GM21447 (cell line): ENCODE data around the gene APOBEC3F.

Experiments used
- ATAC-seq: cut with Tn5 transposase; IDR thresholded peaks from one replicate; pipeline ENCODE4 v1.9.1; 2021; ENCODE audit not compliant: unreplicated experiment

APOBEC3F gene

DNA sequence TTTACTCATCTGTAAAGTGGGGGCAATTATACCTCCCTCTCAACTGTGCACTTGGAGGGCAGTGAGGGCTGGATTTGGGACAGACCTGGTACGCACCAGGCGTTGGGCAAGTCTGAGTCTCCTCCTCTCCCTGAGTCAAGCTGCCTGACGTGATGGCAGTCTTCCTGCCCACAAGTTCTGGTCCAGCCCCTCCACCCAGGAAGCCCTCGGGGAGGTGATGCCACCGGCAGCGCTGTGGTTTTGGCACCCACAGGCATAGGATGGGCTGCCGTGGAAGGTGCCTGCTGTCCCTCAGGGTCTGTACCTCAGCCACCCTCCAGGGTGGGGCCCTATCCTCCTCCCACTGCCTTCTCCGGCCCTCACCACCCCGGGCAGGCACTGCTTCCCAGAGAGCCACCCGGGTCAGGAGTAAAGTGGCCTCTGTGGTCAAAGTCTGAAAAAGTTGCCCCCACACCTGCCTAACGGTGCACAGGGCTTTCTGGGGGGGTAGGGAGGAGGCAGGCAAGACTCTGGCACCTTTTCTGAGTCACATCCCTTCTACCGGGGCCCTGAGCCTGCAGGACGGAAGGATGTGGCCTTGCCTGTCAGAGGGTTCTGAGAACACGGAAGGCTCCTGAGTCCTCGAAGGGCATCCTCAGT is 49.9 kb downstream of the APOBEC3F start:
- no peak for ATAC-seq

DNA sequence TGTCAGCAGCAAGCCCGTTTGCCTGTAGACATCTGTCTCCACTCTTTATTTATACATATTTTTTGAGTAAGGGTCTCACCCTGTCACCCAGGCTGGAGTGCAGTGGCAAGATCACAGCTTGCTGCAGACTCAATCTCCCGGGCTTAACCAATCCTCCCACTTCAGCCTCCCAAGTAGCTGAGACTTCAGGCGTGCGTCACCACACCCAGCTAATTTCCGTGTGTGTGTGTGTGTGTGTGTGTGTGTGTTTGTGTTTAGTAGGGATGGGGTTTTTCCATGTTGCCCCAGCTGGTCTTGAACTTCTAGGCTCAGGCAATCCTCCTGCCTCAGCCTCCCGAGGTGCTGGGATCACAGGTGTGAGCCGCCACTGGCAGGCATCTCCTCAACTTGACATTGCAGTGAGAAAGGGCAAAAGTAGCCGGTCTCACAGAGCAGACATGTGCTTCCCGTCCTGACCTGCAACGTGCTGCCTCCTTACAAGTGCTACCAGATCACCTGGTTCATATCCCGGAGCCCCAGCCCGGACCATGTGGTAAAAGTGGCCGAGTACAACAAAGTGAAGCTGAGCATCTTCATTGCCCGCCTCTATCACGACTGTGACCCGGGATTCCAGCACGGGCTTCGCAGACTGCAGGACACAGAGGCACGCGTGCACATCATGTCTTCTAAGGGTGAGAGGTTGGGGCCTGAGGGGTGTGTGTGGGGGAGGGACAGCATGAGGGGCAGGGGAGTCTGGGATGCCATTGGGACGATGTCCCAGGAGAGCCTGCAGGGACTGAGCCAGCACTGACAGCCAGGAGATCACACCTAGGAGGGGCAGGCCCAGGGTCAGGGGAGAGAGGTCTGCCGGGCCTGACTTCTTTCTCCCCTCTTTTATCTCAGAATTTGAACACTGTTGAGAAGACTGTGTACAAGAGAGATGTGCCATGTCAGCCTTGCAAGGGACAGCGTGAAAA is 50.7 kb downstream of the APOBEC3F start:
- ATAC-seq: no peak

DNA sequence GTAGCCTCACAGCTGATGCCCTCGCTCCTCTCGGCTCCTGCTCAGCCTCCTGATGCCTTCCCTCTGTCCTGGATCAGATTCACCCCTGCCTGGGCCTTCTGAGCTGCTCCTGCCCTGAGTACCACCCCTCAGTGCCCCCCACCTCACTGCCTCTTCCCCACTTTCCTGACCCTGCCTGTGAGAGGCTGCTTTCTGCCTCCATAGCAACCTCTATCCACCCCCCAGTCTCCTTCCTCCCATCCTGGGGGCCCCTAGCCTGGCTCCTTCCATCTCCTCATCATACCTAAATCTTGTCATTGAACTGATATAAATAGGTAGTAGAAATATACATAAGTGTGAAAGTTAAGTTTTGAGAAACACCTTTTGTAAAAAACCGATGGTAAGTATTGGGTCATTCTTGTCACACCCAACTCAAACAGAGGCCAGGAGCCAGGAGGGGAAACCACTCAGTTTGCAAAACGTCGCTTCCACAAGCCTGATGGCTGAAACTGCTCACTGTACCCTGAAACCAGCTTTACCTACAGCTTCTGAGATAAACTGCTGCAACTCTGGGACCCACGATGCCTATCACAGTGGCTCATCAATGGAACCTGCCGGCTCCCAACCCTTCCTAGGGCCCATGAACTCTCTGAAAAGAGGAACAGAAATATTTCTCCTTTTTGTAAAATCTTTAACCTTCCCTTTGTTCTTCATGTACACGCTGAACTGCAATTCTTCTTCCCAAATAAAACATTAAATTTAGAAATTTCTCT is 51.6 kb downstream of the APOBEC3F start:
- ATAC-seq: no peak

- no peak for ATAC-seq
These were observed 54.2 kb downstream of the APOBEC3F start for GRCh38 chr22:39094717-39095389.

- ATAC-seq: no peak
These were observed 55.3 kb downstream of the APOBEC3F start for GRCh38 chr22:39095971-39096370.

DNA sequence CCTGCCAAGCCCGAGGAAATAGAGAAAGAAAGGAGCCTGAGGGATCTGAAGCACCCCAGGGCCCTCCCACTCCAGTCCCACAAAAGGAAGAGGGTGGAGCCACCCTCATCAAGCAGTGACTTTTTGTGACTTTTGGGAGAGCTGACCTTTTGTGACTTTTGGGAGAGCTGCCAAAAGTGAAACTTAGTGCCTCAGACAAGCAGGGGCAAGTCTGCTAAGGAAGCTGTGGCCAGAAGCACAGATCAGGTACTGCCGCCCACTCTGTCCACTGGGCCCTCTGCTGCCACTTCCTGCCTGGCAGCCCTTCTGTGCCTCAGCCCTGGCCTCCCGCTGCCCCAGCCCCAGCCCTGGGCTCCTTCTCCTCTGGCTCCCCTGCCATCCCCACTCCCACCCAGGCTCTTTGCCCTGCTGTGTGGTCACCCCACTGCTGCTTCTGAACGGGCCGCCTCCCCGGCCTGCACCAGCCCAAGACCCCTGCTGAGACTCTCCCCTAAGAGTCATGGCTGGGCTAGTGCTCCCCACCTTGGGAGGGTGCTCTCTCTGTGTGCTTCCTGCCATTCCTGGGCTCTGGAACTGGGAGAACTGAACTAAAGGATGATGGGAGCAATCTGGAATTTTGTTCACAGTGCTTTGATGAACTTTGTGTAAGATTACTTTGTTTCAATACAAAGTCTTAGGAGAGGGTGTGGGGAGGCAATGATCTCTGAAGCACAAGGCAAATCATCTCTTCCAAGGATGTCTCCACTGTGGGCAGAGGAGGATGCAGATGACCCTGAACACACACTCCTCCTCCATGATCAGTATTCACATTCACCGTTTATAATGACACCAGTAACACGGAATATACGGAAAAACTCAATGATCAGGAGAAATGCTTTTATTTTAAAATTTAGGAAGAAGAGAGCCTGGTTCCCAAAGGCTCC is 56.7 kb downstream of the APOBEC3F start, which contains the start of gene APOBEC3H:
TSS of gene APOBEC3H (plus strand) at position 147 of the 923 bp plus-strand sequence. CDS start 3,035 bp downstream, outside the sequence.
- no peak for ATAC-seq

- ATAC-seq: no peak
These were observed 57.4 kb downstream of the APOBEC3F start for GRCh38 chr22:39098026-39098425.

DNA sequence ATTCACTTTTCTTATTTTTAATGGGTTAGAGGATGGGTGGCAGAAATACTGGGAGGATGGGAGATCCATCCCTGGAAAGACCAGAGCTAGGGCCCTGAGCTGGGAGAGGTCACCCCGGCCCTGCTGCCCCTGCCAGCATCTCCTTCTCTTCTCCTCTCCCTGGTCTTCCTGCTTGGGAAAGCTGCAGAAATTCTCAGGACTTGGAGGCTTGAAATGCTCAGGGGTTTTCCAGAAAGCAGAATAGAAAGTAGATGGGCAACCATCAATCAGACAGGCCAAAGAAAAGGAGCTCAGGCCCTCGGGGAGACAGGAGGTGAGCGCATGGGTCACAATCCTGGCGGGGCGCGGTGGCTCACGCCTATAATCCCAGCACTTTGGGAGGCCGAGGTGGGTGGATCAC is 57.9 kb downstream of the APOBEC3F start:
- ATAC-seq: no peak

DNA sequence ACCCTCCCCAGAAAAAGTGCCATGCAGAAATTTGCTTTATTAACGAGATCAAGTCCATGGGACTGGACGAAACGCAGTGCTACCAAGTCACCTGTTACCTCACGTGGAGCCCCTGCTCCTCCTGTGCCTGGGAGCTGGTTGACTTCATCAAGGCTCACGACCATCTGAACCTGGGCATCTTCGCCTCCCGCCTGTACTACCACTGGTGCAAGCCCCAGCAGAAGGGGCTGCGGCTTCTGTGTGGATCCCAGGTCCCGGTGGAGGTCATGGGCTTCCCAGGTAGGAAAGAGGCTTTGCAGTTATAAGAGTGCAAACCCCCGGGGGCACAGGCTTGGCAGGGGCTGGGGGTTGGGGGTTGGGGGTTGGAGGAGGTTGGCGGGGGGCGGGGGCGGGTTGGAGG is 60.6 kb downstream of the APOBEC3F start:
- ATAC-seq: no peak

DNA sequence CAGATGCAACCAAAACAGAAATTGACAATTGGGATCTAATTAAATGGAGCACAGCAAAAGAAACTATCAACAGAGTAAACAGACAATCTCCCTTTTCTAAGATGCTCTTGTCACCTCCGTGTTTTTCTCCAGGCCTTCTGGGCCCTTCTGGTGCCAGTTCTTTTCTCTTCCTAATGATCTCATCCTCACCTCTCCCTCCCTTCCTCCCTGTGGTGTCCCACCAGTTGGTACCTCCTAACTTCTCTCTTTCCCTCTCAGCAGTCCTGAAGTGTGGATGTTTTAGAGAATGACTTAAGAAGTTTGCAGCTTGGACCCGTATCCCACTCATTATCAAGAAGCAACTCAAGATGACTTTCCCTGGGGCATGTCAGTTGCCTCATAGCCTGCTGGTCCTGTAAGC is 62.8 kb downstream of the APOBEC3F start:
- ATAC-seq: no peak
